Activated effector memory CD4-positive, alpha-beta T cell treated with Interleukin-2 at 50 U/mL for 16 hours (primary cell): ENCODE measurements around the gene SPNS2.

Source experiments
- DNase-seq: peaks from one replicate; pipeline ENCODE4 v3.0.0-alpha.2; 2020

The SPNS2 gene

GRCh38 chr17:4539025-4539424 lies 40.3 kb downstream of the SPNS2 start:
- no peak for DNase-seq

GRCh38 chr17:4539576-4540223 lies 41.0 kb downstream of the SPNS2 start:
- no peak for DNase-seq

- DNase-seq = no peak
Measured at GRCh38 chr17:4540224-4540651, 41.6 kb downstream of the SPNS2 start.

- no peak for DNase-seq
Measured at GRCh38 chr17:4540687-4541327, 42.1 kb downstream of the SPNS2 start.

- no peak for DNase-seq
Measured at GRCh38 chr17:4541328-4542002, 42.8 kb downstream of the SPNS2 start.

GRCh38 chr17:4542003-4542725 lies 43.5 kb downstream of the SPNS2 start:
- no peak for DNase-seq

- DNase-seq = no peak
Measured at GRCh38 chr17:4542726-4543191, 44.1 kb downstream of the SPNS2 start.

- DNase-seq = no peak
Measured at GRCh38 chr17:4543557-4544026, 44.9 kb downstream of the SPNS2 start.

GRCh38 chr17:4544135-4544950 lies 45.7 kb downstream of the SPNS2 start:
- DNase-seq = no peak

- no peak for DNase-seq
Measured at GRCh38 chr17:4544951-4545216, 46.2 kb downstream of the SPNS2 start.

GRCh38 chr17:4545217-4545951 lies 46.7 kb downstream of the SPNS2 start:
- no peak for DNase-seq

- DNase-seq = no peak
Measured at GRCh38 chr17:4547118-4547906, 48.6 kb downstream of the SPNS2 start.

GRCh38 chr17:4548061-4548461 lies 49.4 kb downstream of the SPNS2 start:
- DNase-seq = no peak

- no peak for DNase-seq
Measured at GRCh38 chr17:4548721-4549531, 50.2 kb downstream of the SPNS2 start.

GRCh38 chr17:4549781-4550533 lies 51.3 kb downstream of the SPNS2 start:
- no peak for DNase-seq

- no peak for DNase-seq
Measured at GRCh38 chr17:4550534-4551039, 51.9 kb downstream of the SPNS2 start.

GRCh38 chr17:4551141-4551540 lies 52.5 kb downstream of the SPNS2 start:
- DNase-seq = no peak

GRCh38 chr17:4551796-4552525 lies 53.3 kb downstream of the SPNS2 start:
- no peak for DNase-seq
